HepG2 (cell line): ENCODE data around the gene CRLF3. TPM values are rescaled to one million over a fixed set of nuclear protein-coding genes. Genes with fewer than 3 reads are reported as not detected.
A peak's percentile ranks its signal among the peaks of the same experiment; 100 is the strongest.

ENCODE experiments used
- ARID4A ChIP-seq: sonication (generic); formaldehyde crosslinking; IDR thresholded peaks from 2 replicates; pipeline ENCODE4 v1.5.0; 2020; ENCODE audit warnings: mild to moderate bottlenecking, missing genetic modification reagents, borderline replicate concordance
- POGK ChIP-seq: sonication (generic); formaldehyde crosslinking; conservative IDR thresholded peaks from 2 replicates; pipeline ENCODE4 v1.8.0; 2022; ENCODE audit warnings: mild to moderate bottlenecking, moderate library complexity, missing genetic modification reagents
- SKIL ChIP-seq: sonication (generic); formaldehyde crosslinking; IDR thresholded peaks from 2 replicates; pipeline ENCODE4 v1.8.0; 2022; ENCODE audit warnings: missing genetic modification reagents, mild to moderate bottlenecking, moderate library complexity, borderline replicate concordance
- SNAPC2 ChIP-seq: sonication (generic); formaldehyde crosslinking; IDR thresholded peaks from 2 replicates; pipeline ENCODE4 v1.8.1; 2022; ENCODE audit warnings: mild to moderate bottlenecking, missing genetic modification reagents
- ZBTB20 ChIP-seq: sonication (generic); formaldehyde crosslinking; IDR thresholded peaks from 2 replicates; pipeline ENCODE4 v1.8.1; 2023; ENCODE audit warnings: missing genetic modification reagents, low read depth, mild to moderate bottlenecking, borderline replicate concordance
- ZBTB46 ChIP-seq: sonication (generic); formaldehyde crosslinking; IDR thresholded peaks from 2 replicates; pipeline ENCODE4 v1.4.0; 2020; ENCODE audit warnings: mild to moderate bottlenecking, missing genetic modification reagents, borderline replicate concordance
- ZNF230 ChIP-seq: sonication (generic); formaldehyde crosslinking; IDR thresholded peaks from 2 replicates; pipeline ENCODE4 v1.4.0; 2020; ENCODE audit warnings: mild to moderate bottlenecking, missing genetic modification reagents
- ZNF276 ChIP-seq: sonication (generic); formaldehyde crosslinking; IDR thresholded peaks from 2 replicates; pipeline ENCODE4 v1.4.0; 2020; ENCODE audit warnings: mild to moderate bottlenecking, low read depth, missing genetic modification reagents
- ZNF33B ChIP-seq: sonication (generic); formaldehyde crosslinking; IDR thresholded peaks from 2 replicates; pipeline ENCODE4 v1.5.1; 2020; ENCODE audit warnings: mild to moderate bottlenecking, missing genetic modification reagents
- ZNF484 ChIP-seq: sonication (generic); formaldehyde crosslinking; IDR thresholded peaks from 2 replicates; pipeline ENCODE4 v1.5.1; 2020; ENCODE audit warnings: mild to moderate bottlenecking, low read depth, missing genetic modification reagents, borderline replicate concordance
- ZNF496 ChIP-seq: sonication (generic); formaldehyde crosslinking; IDR thresholded peaks from 2 replicates; pipeline ENCODE4 v1.8.1; 2023; ENCODE audit warnings: mild to moderate bottlenecking, moderate library complexity, missing genetic modification reagents; ENCODE audit not compliant: insufficient replicate concordance
- ZNF501 ChIP-seq: sonication (generic); formaldehyde crosslinking; IDR thresholded peaks from 2 replicates; pipeline ENCODE4 v1.5.1; 2020; ENCODE audit warnings: mild to moderate bottlenecking, moderate library complexity, missing genetic modification reagents
- ZNF792 ChIP-seq: IDR thresholded peaks from 2 replicates; pipeline ENCODE4 v1.6.1; 2016
- polyA plus RNA-seq, 8 experiments: library from polyadenylated mRNA; depleted of rRNA in 3 of 8; stranded (reverse) in 7 of 8; unstranded in 1 of 8; fragments of >200 nt; fragmentation: Illumina TruSeq in 4 of 8; extraction: Trizol in 4 of 8; gene quantifications; 2 replicates each; pipeline versions ENCODE4 v1.2.1 to v1.2.3, GENCODE V29; 2011 to 2016; ENCODE audit warnings: low read depth in 4 of 8, missing spikeins in 1 of 8, mixed read lengths in 1 of 8; ENCODE audit not compliant: insufficient read depth in 1 of 8
- total RNA-seq, 5 experiments: library from RNA; depleted of rRNA; stranded (reverse); fragments of >200 nt; fragmentation: Illumina TruSeq; extraction: Trizol; gene quantifications; 2 replicates each; pipeline ENCODE4 v1.2.3, GENCODE V29; 2016; ENCODE audit warnings: low read depth in 1 of 5

CRLF3 gene
- total and polyA plus RNA-seq, 2 of the 13 experiments (the other 11 are each of a cell fraction or from before 2014, with no cell fraction given) = 6.4 to 9.1 TPM

GRCh38 chr17:30831663-30832437 lies 7.4 kb upstream of the CRLF3 start, which contains the start of gene ATAD5 (continued):
- peak; percentile 100 for TF ChIP-seq ARID4A (CRISPR knock-in tag)
- no peak for TF ChIP-seq SKIL (CRISPR knock-in tag)
- TF ChIP-seq ZNF230 (CRISPR knock-in tag) = peak; percentile 93; the same call in 1 of the 2 replicates
- TF ChIP-seq ZNF792 (CRISPR knock-in tag) = peak; percentile 70; the same call in 1 of the 2 replicates
- peak; percentile 28; the same call in 1 of the 2 replicates for TF ChIP-seq ZNF276 (CRISPR knock-in tag)
- no peak for TF ChIP-seq ZBTB46 (CRISPR knock-in tag)
- no peak for TF ChIP-seq ZBTB20
- TF ChIP-seq ZNF501 = peak; percentile 81
- TF ChIP-seq POGK = peak; percentile 91
- TF ChIP-seq SNAPC2 (CRISPR knock-in tag) = 0 out of 2 replicates have a peak, but pooled peaks have one; percentile 67
- no peak for TF ChIP-seq ZNF484 (CRISPR knock-in tag)
- no peak for TF ChIP-seq ZNF496 (CRISPR knock-in tag)
- TF ChIP-seq ZNF33B (CRISPR knock-in tag) = no peak
